Measurements from ENCODE around the gene STXBP6.

DNA sequence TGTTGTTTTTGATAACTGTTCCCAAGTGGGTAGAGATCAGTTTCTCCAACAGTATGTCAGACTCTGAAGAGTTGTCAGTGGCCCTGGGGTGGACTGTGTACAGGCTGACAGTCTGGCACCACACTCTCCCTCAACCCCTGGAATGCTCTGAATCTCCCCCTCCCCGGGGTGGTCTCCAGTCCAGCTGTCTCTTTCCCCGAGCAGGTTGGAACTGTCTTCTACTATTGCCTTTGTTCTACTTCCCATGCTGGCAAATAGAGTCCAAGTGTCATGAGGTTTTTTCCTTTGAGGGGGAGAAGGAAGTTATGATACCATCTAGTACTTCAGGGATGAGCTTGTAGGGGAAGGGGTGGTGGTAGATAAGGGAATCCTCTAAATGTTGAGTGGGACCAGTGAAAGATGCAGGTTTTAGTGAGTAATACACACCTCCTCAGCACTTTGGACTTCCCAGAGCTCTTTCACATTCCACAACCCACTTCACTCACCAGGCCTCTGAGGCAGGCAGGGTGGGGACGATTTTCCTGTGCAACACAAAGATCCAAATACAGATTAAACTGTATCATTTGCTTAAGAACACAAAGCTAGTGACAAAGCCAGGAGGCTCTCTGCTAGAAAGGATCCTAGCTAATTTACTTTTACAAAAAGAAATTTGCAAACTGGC lies 245.3 kb downstream of the STXBP6 start:
- no peak for TF ChIP-seq POLR2AphosphoS5 (IDR thresholded peaks at IDR 0.05; ENCODE audit: borderline replicate concordance, low read depth, low read length)
- TF ChIP-seq EZH2 (IDR thresholded peaks at IDR 0.05): no peak
- TF ChIP-seq FOXP2 (optimal IDR thresholded peaks at IDR 0.05; ENCODE audit: control extremely low read depth, extremely low read length, insufficient read depth): no peak
